Suppressor macrophage treated with lipopolysaccharide for 1 hour (primary cell): ENCODE data around the gene CCR5AS.
A peak's percentile ranks its signal among the peaks of the same experiment; 100 is the strongest.
"Not testable (repeated sequence)": the region's sequence is repeated elsewhere in the genome, so short reads cannot be mapped to it uniquely, and the experiment has no call there.

Experiments used
- DNase-seq, 3 donors: peaks; one replicate each; pipeline ENCODE4 v3.0.0-alpha.2; 2020 to 2022

Gene CCR5AS

DNA sequence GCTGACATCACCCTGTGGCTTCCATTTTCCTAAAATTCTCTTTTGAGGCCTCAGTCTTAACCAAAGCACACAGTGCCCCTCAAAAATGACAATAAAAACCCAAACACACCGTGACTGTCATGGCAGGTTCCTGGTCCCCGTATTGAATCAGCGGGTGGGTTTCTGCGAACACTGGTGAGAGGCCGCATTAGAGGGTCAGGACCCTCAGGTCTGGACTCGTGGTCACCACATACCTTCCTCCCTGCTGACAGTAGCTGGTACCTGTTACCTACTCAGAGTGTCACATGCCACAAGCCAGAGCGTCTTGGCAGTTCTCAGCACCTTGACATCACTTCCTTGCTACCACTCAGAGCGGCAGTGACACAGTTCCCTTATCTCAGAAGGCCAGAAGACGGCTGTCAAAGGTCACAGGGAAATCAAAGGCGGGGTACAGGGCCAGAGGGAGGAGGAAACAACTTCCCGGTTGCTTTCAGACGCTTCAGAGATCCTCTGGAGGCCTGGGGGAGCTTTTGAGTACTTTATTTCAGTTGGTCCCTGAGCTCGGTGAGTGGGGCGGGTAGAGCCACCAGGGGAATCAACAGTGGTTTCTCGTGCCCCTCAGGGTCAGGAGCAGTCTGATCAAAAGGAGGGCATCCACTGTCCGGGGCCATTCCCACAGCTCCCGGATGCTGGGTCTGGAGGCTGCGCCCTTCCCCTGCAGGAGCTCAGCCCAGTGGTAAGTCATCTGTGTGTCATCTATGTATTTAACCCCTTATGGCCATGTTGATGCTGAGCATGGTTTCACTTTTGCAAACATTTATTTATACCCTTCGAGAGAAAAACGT lies at the start of gene CCR5AS, which contains the start of gene CCRL2:
Gene CCR5AS, minus strand, starts transcription at position 279 of the 824 bp plus-strand sequence.
Gene CCRL2, plus strand, starts transcription at position 472 of the 824 bp plus-strand sequence. CDS start 821 bp downstream, outside the sequence.
- DNase-seq, result peak; percentile 92 to 96 (median 94)

DNA sequence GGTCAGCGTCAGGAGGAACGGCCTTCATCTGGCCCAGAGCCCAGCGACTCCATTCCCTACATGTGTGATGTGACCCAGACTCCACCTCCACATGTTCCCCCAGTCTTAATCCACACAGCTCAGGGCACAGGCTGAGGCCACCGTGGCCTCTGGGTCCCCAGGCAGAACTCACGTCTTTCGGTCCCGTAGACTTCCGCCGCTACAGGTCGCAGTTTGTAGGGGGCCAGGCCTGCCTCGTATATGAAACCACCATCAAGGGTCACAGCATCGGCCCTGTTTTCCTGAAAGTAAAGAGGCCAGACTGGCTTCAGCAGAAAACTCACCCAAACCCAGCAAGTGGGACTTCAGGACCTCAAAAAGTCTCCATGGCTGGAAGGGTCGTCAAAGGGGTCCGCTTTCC lies 49.3 kb upstream of the CCR5AS start:
- DNase-seq, result no peak

DNA sequence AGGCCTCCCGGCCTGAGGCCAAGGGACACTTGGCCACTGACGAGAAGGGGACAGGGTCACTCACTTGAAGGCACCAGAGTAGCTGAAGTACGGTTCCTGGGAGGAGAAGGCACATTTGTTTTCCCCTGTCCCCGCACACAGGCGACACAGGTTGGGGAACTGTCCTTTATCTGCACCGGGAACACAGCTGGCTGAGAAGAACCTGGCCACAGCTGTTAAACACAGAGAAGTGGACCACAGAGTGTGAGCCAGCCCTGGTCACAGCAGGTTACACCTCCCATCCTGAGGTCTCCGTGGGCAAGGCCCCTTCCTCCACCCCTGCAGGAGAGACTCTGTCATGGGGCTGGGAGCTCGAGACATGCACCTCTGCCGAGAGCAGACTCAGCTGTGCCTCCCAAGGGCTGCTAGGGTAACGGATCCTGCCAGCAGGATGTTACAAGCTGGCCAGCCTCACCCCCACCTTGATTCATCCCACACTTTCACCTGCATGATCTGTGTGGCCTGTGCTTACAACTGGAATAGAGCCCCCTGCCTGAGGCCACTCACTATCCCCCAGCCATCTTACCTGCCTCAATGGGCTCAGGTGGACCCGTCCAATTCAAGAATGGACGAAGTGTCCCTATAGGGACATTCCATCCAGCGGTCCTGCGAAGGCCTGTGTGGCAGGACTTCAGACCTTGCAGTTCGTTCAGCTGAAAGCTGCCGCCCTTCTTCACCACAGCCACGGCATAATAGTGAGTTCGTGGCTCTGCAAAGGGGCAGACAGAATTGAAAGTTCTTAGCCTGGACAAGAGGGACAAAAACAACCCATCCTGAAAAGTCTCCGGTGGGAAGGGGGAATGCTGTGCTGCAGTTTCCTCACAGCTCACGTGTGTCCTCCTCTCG lies 48.6 kb upstream of the CCR5AS start:
- no peak for DNase-seq

DNA sequence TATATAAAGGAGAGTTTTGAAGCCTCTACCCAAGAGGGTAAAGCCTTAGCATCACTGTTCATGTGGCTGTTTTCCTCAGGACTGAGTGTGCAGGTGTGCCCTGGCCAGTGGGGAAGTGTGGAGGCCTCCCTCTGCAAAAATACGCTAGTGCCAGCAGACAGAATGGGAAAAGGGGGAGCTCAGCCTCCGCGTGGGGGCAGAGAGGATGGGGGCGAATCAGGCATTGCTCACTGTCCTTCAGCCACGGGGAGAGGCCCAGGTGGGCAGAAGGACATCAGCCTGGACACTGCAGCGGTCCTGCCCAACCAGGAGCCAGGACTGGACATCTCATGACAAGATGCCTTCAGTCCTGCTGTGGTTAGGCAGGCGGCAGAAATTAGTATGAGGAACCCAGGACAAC lies 47.7 kb upstream of the CCR5AS start:
- no peak for DNase-seq

DNA sequence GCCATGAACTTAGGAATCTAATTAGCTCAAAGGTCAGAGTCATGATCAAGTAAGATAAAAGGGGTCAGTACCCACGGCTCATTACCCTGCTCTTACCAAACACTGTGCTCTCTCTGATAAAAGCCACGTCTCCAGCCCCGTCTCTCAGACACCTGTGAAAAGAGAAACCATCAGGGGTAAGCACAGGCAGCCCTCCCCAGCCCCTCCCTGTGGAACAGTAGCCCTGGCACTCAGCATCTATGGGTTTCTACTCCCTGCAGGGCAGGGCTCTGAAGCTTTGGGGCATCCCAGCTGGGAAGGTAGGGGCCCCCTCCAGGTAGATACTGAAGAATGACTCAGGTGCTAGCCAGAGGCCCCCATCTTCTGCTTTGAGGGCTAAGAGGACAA lies 47.3 kb upstream of the CCR5AS start:
- DNase-seq, result no peak

DNA sequence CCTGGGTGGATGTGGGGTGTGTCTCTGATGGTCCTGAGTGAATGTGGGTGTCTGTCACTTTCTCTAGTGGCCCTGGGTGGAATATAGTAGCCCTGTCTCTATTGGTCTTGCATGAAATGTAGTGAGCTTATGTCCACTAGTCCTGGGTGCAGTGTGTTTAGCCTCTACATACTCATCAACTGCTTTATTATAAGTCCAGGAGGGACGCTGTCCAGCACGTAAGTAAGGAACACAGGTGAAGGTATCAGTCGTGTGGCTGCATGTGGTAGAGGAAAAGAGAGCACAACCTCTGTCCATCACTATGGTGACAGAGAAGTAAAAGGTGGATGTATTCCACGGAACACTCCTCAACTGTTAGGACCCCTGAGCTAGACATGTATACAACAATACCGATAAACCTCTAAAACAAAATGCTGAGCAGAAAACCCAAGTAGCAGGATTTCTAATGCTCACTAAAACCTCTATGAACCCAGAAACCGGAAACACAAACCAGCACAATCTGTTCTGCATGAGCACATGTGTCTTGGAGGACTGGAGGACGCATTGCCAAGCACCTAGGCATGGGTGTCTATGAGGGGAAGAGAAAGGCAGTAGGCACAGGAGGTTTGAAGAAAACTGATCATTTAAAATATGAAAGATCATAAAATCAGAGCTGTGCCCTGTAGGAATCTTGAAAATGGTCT lies 46.8 kb upstream of the CCR5AS start:
- no peak for DNase-seq

DNA sequence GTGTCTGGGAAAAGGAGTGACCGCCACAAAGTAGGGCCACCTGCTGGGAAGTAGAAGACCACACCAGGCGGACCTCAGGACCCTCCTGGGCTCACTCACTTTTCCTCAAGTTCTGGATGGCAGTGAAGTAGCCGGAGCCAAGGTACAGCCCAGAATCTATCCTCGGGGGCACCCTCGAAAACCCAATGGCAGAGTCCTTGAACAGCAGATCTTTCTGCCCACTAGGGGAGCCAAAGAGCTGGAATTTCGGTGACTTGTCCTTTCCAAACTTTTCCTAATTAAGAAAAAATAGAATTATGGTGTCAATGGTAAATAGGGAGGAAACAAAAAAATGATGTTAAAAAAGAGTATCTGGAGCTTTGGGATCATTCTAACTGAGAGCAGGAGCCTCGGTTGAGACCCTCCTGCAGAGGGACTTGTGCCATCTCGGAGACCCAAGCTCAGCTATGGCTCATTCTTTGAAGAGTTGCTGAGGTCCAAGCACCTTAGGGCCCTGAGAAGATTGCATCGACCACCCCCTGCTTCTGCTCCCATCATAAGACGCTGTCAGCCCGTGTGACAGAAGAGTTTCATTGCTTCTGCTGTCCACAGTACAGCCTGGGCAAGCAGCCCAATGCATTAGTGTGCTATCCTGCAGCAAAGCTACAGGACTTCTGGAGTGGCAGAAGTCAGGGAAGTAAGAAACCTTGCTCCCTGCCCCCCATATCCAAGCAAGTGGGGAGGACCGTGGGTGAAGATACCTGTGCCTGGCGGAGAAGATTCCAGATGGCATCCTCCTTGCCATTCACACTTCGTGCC lies 43.1 kb upstream of the CCR5AS start:
- DNase-seq, result peak; percentile 36 to 54 (median 42)

DNA sequence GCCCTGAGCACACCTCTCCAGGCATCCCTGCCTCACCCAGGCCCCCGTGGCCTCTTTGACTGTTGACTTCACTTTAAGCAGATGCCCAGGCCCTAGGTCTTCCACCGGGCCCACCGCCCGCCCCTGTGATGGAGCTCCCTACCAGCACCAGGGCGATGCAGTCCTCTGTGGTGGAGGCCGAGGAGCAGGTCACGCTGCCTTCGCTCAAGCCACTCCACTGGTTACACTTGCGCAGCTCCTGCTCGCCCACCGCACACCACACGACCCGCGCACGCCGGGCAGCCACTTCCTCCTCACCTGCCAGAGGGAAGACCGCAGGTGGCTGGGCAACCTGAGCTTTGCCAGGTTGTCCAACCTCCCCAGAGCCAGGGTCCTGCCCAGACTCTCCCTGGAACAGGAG lies 41.9 kb upstream of the CCR5AS start:
- DNase-seq, result no peak

DNA sequence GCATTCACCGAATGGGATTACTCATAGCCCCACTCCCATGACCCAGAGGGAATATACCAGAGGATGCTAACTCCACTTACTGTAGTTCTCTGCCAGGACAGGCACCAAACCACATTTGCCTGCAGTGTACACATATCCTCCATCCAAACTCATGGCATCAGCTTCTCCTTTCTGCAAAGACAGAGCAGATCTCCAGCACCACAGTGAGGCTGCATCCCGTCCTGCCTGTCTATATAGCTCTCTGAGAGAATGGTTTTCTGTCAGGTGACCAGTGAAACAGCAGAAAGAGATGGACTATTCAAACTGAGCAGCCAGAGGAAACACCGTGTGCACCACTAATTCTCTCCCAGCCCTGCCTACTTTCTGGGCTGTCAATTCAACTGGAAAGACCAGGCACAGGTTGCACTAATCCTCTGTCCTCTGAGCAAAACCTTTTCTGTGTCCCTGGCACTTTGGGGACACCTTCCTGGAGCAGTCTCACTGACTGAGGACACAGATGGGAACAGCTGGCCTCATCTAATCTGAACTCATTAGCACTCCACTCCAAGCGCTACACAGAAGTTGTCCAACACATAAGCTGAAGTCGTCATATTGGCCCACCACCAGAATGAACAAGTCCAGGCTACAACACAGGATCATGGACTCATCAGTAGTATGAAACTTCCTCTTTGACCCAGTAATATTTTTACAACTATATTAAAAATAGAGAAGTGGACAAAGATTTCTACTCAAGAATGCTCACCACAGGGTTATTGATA lies 40.5 kb upstream of the CCR5AS start:
- DNase-seq, result peak; percentile 52 to 72 (median 70)

DNA sequence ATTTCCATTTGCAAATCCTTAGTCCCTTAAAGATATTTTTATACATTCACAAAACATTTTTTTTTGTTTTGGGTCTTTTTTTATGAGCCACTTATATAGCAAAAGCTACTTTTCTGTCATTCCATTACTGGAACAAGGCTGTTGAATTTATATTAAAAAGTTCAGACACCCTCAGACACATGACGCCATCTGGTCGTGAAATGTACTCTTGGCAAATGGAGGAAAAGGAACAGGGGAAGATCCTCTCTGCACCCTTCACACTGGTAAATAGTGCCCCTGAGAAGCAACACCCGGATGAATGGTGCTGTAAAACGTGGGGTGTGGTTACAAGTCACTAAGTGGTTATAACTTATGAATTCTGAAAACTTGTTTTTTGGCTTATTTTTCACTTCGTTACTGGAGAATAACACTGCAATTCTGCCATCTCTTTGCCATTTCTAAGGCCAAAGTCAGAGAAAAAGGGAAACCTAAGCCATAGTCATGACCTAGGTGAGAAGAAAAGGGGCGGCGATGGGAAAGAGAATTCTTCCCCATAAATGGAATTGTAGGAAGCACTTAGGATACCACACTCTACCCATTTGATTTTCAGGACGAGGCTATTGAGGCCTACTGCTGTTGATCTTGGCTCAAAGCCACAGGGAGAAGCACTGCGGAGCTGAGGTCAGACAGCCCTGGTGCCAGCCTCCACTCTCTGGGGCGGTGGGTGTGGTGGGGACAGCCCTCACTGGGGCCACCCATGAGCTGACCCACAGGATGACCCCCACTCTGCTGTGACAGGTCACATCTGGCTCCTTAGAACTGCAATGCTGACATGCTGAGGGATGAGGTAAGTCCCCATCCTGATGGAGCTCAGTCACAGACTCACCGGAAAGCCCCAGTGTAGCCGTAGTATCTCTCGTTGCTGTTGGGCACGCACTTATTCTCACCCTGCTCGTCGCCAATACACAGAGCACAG lies 36.0 kb upstream of the CCR5AS start:
- DNase-seq, result peak in 2 of 3 donors; percentile 73 to 88

DNA sequence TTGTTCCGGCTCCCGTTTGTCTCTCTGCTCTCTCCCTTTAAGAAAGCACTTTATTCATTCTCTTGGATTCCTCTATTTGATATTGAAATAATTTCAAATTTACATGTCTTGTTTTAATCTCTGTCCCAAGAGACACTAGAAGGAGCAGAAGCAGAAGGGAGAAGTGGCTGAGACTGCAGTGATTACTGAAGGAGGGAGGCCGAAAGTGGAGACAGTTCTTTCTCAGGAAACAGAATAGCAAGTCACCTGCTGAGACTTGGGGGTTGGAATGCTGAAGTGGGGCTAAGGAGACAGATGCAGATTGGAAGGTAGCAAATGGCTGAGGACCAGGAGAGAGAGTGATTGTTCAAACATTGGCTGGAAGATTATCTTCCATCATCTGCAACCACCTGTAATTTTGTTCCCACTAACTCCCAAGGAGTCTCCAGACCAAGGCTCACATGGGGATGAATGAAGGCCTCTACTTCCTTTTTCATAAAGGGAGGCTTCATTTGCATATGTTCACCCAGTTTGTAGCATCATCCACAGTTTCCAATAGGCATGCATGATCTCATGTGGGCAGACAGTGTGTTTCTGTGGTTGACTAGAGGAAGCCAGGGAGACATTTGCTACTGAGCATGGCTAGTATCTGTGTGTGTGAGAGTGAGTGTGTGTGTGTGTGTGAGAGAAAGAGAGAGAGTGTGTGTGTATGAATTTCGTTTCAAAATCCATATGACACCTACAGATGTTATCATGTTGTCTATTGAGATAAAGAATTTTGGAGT lies 33.8 kb upstream of the CCR5AS start:
- peak; percentile 79 to 93 (median 82) for DNase-seq

DNA sequence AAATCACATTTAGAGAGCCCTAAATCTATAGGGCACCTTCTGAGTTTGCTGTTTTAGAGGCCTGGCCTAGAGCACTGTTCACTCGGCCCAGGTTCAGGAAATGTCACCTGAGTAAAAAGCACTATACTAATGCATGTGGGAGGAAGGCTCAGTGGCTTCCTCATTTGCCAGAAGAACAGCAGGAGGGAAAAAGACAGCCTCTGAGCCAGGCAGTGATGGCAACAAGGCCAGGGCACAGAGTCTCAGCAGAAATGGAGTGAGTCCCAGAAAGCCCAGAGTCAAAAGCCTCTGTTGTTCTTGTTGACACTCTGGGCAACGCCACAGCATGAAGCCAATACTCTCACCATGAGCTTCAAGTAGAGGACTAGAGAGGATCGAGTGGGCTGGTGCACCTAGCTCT lies 32.0 kb upstream of the CCR5AS start:
- DNase-seq, result peak in 2 of 3 donors; percentile 24 to 33

DNA sequence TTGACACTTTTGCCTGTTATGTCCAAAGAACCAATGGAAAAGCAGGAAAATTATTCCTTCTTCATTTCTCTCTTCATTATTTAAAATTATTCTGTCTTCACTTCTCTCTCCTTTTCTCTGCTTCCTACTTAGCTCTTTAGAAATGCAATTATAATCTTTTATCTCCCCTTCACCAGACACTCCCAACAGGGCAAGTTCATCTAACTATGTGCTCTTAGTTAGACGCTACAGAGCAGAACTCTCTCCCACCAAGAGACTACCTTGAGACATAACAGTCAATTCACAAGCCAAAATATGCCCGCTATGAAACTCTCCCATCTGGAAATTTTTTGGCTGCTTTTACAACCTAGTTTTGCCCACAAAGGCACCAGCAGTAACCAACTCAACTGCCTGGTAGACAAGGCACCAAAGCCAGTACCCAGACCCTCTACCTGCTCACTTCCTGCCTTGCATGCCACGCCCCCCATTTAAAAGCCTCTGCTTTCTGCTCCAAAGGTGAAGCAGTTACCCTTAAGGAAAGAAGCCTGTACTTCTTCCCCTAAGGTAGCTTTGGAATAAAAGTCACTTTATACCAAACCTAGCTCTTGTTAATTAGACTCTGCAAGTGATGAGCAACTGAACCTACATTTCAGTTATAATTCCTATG lies 28.3 kb upstream of the CCR5AS start:
- DNase-seq, result no peak

DNA sequence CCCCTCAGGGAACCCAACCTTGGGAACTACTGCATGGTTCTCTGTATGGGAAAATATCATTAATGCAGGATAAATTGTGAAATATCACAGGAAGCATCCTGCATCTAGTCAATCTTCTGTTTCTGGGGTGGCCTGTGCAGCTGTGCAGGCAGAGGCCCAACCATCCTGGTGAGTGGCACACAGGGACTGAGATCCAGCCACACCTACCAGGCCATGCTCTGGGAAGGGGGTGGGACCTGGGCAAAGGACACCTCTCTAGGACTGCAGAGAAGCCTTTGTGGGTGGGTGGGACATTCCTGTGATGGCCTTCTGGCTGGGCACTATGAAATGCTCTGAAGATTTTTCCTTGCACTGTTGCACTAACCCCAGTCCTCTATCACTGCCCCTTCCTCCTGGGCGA lies 27.0 kb upstream of the CCR5AS start:
- no peak for DNase-seq

DNA sequence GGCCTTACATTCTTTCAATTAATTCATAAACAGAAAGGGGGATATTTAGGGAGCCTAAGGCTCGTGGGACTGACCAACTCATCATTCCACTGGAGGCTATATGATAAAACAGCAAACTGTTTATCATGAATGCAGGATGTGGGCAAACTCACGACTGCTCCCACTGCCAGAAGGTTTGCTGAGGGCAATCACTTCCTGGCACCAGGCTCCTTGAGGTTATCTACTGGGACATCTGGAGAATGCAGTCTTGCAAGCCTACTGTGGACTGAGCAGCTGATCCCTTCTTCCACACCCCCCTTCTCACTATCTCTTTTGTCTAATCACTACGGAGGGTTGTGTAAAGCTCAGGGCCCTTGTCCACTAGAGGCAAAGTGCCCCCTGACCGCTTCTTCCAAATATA lies 26.3 kb upstream of the CCR5AS start:
- not testable (repeated sequence) for DNase-seq

DNA sequence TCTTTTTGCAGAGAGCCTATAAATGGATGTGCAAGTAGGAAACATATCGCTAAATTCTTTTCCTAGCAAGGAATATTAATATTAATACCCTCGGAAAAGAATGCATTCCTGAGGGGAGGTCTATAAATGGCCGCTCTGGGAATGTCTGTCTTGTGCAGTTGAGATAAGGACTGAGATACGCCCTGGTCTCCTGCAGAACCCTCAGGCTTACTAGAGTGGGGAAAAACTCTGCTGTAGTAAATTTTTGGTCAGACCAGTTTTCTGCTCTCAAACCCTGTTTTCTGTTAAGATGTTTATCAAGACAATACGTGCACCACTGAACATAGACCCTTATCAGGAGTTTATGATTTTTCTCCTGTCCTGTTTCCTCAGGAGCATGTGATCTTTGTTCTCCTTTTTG lies 25.0 kb upstream of the CCR5AS start:
- not testable (repeated sequence) for DNase-seq

DNA sequence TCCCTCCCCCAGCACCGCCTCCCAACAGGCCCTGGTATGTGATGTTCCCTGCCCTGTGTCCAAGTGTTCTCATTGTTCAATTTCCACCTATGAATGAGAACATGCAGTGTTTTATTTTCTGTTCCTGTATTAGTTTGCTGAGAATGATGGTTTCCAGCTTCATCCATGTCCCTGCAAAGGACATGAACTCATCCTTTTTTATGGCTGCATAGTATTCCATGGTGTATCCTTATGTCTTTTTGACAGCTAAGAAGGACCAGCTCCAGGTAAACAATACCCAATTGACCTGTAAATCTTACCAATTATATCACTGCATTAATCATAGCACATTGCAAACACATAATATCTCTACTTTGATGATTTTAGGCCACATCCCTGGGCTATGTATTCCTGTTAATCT lies 24.0 kb upstream of the CCR5AS start:
- DNase-seq, result not testable (repeated sequence)

DNA sequence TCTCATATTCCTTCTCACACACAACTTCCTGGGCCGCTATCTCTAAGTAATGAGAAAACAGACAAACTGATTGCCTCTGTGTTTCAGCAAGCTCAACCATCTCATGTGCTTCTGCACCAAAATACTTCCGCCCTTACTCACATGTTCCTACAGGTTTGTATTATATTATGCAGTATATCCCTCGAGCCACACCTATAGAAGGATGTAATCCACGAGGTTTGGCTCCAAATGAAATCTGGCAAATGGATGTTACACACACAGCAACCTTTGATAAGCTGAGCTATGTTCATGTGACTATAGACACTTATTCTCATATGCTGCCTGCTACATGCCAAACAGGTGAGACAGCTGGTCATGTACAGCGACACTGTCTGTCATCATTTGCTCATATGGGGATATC lies 22.8 kb upstream of the CCR5AS start:
- no peak for DNase-seq

DNA sequence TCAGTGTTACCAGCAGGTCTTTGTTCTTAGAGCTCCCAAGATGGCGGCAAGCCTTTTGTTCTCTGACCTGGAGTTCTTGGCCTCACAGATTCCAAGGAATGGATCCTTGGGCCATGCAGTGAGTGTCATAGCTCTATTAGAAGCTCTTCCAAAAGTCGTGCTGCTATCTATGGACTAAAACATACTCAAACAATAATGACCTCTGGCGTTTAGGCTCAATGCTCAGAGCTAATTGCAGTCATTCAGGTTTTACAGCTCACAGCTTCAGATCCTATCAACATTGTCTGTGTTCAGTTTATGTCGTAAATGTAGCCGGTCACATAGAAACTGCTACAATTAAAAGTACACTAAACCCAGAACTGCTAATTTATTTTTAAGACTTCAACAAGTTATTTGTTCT lies 22.4 kb upstream of the CCR5AS start:
- DNase-seq, result no peak
